ENCODE measurements around the gene ARNT2. TPM values are rescaled to one million over a fixed set of nuclear protein-coding genes. Genes with fewer than 3 reads are reported as not detected.

ARNT2 gene
- total RNA-seq, 1 experiment from 2014 or later: 3.3 TPM

- no peak for DNase-seq (ENCODE audit: low spot score)
Measured at GRCh38 chr15:80556694-80557367, 152.6 kb downstream of the ARNT2 start.

DNA sequence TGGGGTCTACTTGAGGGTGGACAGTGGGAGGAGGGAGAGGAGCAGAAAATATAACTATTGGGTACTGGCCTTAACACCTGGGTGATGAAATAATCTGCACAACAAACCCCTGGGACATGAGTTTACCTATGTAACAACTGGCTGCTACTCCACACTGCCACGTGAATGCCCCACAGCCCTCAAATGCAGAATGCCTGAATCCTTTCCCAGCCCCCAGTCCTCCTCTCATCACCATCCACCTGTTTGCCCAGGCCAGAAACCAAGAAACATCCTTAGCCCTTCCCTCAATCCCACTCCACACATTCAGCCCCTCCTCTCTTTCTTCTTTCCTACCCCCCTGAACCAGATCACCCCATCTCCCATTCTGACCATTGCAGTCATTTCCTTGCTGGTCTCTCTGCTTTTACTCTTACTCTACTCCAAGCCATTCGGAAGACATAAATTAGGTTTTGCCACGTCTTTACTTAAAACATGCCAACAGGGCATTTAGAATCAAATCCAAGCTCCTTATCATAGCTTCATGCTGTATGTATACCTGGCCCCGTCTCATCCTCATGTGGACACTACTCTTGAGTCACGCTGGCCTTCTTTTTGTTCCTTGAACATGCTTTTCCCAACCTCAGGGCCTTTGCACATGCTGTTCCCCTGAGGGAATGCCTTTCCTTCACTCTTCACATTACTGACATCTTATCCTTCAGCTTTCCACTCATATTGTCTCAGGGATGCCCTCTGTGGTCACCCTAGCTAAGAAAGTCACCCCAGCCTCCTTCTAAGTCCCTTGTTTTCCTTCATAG is 153.5 kb downstream of the ARNT2 start:
- no peak for DNase-seq (ENCODE audit: low spot score)

DNA sequence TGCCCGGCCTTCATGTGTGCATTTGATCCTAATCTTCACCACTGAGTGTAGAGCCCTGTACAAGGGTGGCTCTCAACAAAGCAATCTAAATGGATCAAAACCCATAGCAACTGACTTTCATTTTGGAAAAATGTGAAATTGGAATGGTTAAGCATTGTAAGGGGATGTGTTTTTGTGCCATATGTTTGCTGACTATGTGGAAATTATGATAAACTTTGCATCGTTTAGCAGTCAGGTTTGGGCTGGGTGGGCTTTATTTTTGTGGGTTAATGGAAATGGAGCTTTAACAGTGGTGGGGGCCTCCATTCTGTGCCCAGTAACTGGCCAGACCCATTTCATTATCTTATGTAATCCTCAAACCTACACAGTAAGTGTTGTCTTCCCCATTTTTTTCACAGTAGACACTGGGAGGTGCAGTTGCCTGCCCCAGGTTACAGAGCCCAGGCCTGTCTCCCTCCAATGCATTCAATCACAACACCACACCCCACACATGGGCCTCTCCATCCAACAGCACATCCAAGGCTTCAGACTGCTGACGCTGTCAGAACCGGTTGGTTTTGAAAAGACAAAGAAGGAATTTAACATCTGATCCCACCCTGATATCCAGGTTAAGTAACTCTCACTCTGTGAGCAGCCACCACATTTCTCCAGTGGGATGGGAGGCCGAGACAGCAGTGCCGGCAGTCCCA is 154.6 kb downstream of the ARNT2 start:
- DNase-seq (ENCODE audit: low spot score): no peak

- DNase-seq (ENCODE audit: low spot score): no peak
Measured at GRCh38 chr15:80559320-80559693, 155.1 kb downstream of the ARNT2 start.

GRCh38 chr15:80559761-80560160 is 155.6 kb downstream of the ARNT2 start:
- no peak for DNase-seq (ENCODE audit: low spot score)

- DNase-seq (ENCODE audit: low spot score): no peak
Measured at GRCh38 chr15:80560601-80561400, 156.6 kb downstream of the ARNT2 start.

DNA sequence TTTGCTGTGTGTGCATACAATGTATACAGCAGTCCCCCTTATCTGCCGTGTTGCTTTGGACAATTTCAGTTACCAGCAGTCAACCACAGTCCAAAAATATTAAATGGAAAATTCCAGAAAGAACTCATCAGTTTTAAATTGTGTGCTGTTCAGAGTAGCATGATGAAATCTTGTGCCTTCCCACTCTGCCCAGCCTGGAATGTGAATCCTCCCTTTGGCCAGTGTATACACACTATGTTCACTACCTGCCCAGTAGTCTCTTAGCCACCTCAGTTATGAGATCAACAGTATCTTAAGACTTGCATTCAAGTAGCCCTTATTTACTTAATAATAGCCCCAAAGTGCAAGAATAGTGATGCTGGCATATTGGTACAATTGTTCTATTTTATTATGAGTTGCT is 157.3 kb downstream of the ARNT2 start:
- no peak for DNase-seq (ENCODE audit: low spot score)

GRCh38 chr15:80562033-80562432 is 157.9 kb downstream of the ARNT2 start:
- no peak for DNase-seq (ENCODE audit: low spot score)

- DNase-seq (ENCODE audit: low spot score): no peak
Measured at GRCh38 chr15:80562846-80563245, 158.7 kb downstream of the ARNT2 start.

- no peak for DNase-seq (ENCODE audit: low spot score)
Measured at GRCh38 chr15:80563372-80563997, 159.3 kb downstream of the ARNT2 start.

- no peak for DNase-seq (ENCODE audit: low spot score)
Measured at GRCh38 chr15:80564056-80564455, 159.9 kb downstream of the ARNT2 start.

DNA sequence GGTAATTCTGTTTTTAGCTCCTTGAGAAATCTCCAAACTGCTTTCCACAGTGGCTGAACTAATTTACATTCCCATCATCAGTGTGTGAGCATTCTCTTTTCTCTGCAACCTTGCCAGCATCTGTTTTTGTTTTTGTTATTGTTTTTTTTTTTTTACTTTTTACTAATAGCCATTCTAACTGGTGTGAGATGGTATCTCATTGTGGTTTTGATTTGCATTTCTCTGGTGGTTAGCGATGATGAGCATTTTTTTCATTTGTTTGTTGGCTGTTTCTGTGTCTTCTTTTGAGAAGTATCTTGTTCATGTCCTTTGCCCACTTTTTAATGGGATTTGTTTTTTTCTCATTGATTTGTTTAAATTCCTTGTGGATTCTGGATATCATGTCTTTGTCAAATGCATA is 161.2 kb downstream of the ARNT2 start:
- DNase-seq (ENCODE audit: low spot score): no peak

- DNase-seq (ENCODE audit: low spot score): no peak
Measured at GRCh38 chr15:80565988-80566387, 161.8 kb downstream of the ARNT2 start.

- peak; percentile 79 for DNase-seq (ENCODE audit: low spot score)
Measured at GRCh38 chr15:80567721-80568157, 163.6 kb downstream of the ARNT2 start.

GRCh38 chr15:80568298-80568697 is 164.1 kb downstream of the ARNT2 start:
- no peak for DNase-seq (ENCODE audit: low spot score)

GRCh38 chr15:80568876-80569605 is 164.9 kb downstream of the ARNT2 start:
- DNase-seq (ENCODE audit: low spot score): no peak

DNA sequence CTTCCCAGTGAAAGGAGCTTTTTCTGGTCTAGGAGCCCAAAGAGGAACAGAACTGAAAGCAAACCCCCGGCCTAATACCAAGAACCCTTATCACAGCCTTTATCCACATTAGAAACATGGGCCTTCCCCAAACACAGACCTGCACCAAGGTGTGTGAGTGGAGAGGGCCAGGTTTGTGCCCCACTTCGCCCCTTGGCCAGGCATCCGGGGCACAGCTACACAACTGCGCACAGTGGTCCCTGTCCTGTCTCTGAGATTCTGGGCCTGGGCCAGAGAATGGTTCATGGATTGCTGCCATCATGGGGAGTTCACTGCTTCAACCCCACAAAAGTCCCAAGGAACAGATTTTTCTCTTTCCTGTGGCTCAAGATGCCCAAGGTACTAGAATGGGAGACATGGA is 165.5 kb downstream of the ARNT2 start:
- no peak for DNase-seq (ENCODE audit: low spot score)

- DNase-seq (ENCODE audit: low spot score): no peak
Measured at GRCh38 chr15:80570553-80570952, 166.4 kb downstream of the ARNT2 start.

DNA sequence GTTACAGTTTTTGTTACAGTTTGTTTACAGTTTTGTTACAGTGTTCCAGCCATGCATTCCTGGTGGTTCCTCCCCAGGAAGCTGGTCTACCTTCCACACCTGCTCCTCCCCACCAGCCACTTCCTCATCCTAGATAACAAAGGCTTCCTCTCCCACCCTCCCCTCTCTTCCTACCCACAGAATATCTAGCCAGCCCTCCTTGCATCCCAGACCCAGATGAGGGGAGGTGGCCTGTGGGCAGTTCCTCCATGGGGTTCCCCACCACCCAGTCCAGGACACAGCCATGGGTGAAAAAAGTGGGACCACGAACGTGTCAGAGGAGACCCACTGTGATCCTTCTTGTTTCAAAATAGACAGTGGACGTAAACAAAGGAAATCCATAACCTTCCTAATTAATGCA is 168.2 kb downstream of the ARNT2 start:
- no peak for DNase-seq (ENCODE audit: low spot score)

DNA sequence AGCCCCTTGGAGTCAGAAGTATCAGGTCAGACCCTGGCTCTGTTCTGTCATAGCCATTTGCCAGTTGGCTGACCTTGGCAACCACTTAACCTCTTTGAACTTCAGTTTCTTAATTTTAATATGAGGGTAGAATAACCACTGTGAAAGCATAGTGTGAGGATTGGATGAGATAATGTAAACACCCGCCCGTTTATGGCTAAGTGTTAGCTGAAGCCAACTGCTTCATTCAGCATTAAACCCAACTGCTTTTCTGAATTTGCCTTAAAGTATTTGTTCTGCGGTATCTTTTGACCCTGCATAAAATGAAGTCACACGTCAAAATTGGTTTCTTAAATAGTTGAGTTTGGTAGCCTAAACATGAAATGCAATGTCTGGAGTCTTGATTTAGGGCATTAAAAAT is 169.4 kb downstream of the ARNT2 start:
- no peak for DNase-seq (ENCODE audit: low spot score)

- no peak for DNase-seq (ENCODE audit: low spot score)
Measured at GRCh38 chr15:80574590-80574989, 170.4 kb downstream of the ARNT2 start.
